GM23338 (cell line): Measurements from ENCODE around the gene EPHA7. TPM values are rescaled to one million over a fixed set of nuclear protein-coding genes. Genes with fewer than 3 reads are reported as not detected.

ENCODE experiments used
- ATAC-seq: fragments of 200-7000 bp; cut with Tn5 transposase; 3 replicates; pipeline ENCODE4 v1.9.1; 2020
- DNase-seq: peaks from one replicate; pipeline ENCODE4 v3.0.0-alpha.2; 2015; ENCODE audit warnings: low spot score
- H2AFZ ChIP-seq: fragments of 200-600 bp; sonication (generic); 2 replicates; pipeline ENCODE4 v1.8.0; 2016; ENCODE audit warnings: antibody characterized with exemption, mild to moderate bottlenecking, moderate library complexity
- H3F3A ChIP-seq: fragments of 200-600 bp; sonication (generic); replicated peaks from 2 replicates; pipeline ENCODE4 v1.8.0; 2017; ENCODE audit warnings: antibody characterized with exemption, mixed run types, low read depth
- H3K27ac ChIP-seq: fragments of 200-600 bp; sonication (generic); 2 replicates; pipeline ENCODE4 v1.6.1; 2016; ENCODE audit warnings: low read depth
- H3K27me3 ChIP-seq: fragments of 200-600 bp; sonication (generic); 2 replicates; pipeline ENCODE4 v1.8.0; 2016; ENCODE audit warnings: mild to moderate bottlenecking, mixed run types, moderate library complexity; ENCODE audit not compliant: insufficient read depth
- H3K36me3 ChIP-seq: fragments of 200-600 bp; sonication (generic); 2 replicates; pipeline ENCODE4 v1.8.0; 2016; ENCODE audit warnings: mild to moderate bottlenecking; ENCODE audit not compliant: insufficient read depth
- H3K4me1 ChIP-seq: fragments of 200-600 bp; sonication (generic); 2 replicates; pipeline ENCODE4 v1.8.0; 2016; ENCODE audit warnings: mild to moderate bottlenecking, moderate library complexity; ENCODE audit not compliant: insufficient read depth
- H3K4me2 ChIP-seq: fragments of 200-600 bp; sonication (generic); 2 replicates; pipeline ENCODE4 v1.7.1; 2017; ENCODE audit warnings: mixed run types
- H3K4me3 ChIP-seq: fragments of 200-600 bp; sonication (generic); 2 replicates; pipeline ENCODE4 v1.6.1; 2016; ENCODE audit warnings: mixed run types
- H3K79me2 ChIP-seq: fragments of 200-600 bp; sonication (generic); replicated peaks from 2 replicates; pipeline ENCODE4 v1.8.0; 2017; ENCODE audit warnings: mild to moderate bottlenecking; ENCODE audit not compliant: insufficient read depth
- H3K9me2 ChIP-seq: fragments of 200-600 bp; sonication (generic); 2 replicates; pipeline ENCODE4 v1.8.0; 2017; ENCODE audit not compliant: insufficient read depth
- H4K20me1 ChIP-seq: fragments of 200-600 bp; sonication (generic); replicated peaks from 2 replicates; pipeline ENCODE4 v1.8.0; 2017; ENCODE audit warnings: mild to moderate bottlenecking; ENCODE audit not compliant: insufficient read depth
- H3K27ac Mint-ChIP-seq: 2 replicates; pipeline ENCODE4 v1.8.0; 2020; ENCODE audit warnings: inconsistent platforms, mild to moderate bottlenecking, moderate library complexity, mixed read lengths
- H3K27me3 Mint-ChIP-seq: 3 replicates; pipeline ENCODE4 v1.8.0; 2022; ENCODE audit warnings: low read depth, mild to moderate bottlenecking, moderate library complexity, mixed read lengths, inconsistent platforms; ENCODE audit not compliant: insufficient read depth, poor library complexity
- H3K36me3 Mint-ChIP-seq: 3 replicates; pipeline ENCODE4 v1.8.0; 2021; ENCODE audit warnings: low read depth, mild to moderate bottlenecking, inconsistent platforms, moderate library complexity, mixed read lengths
- H3K4me1 Mint-ChIP-seq: 3 replicates; pipeline ENCODE4 v1.8.0; 2020; ENCODE audit warnings: mild to moderate bottlenecking, inconsistent platforms, mixed read lengths
- H3K4me3 Mint-ChIP-seq: 3 replicates; pipeline ENCODE4 v1.8.0; 2021; ENCODE audit warnings: moderate library complexity, mild to moderate bottlenecking, inconsistent platforms, mixed read lengths
- H3K9me3 Mint-ChIP-seq: 3 replicates; pipeline ENCODE4 v1.8.0; 2020; ENCODE audit warnings: moderate library complexity, mild to moderate bottlenecking, inconsistent platforms, mixed read lengths
- CREB1 ChIP-seq: fragments of 250-450 bp; sonication (Bioruptor Pico); IDR thresholded peaks from 2 replicates; pipeline ENCODE4 v1.5.0; 2020; ENCODE audit warnings: low read depth, mild to moderate bottlenecking, moderate library complexity
- EZH2 ChIP-seq: fragments of 200-600 bp; sonication (generic); IDR thresholded peaks from one replicate; pipeline ENCODE4 v1.8.0; 2017; ENCODE audit warnings: antibody characterized with exemption, mild to moderate bottlenecking, low read depth; ENCODE audit not compliant: unreplicated experiment
- EZH2phosphoT487 ChIP-seq: fragments of 200-600 bp; sonication (generic); IDR thresholded peaks from one replicate; pipeline ENCODE4 v1.8.1; 2018; ENCODE audit warnings: antibody characterized with exemption; ENCODE audit not compliant: unreplicated experiment
- JUNB ChIP-seq: IDR thresholded peaks from one replicate; pipeline ENCODE4 v1.6.1; 2016; ENCODE audit warnings: antibody characterized with exemption; ENCODE audit not compliant: unreplicated experiment
- NANOG ChIP-seq: IDR thresholded peaks from 2 replicates; pipeline ENCODE4 v1.6.1; 2016; ENCODE audit warnings: antibody characterized with exemption, borderline replicate concordance
- POLR2AphosphoS5 ChIP-seq: IDR thresholded peaks from 2 replicates; pipeline ENCODE4 v1.6.1; 2016; ENCODE audit warnings: antibody characterized with exemption, low read depth
- STAT1 ChIP-seq: IDR thresholded peaks from one replicate; pipeline ENCODE4 v1.6.1; 2016; ENCODE audit warnings: antibody characterized with exemption; ENCODE audit not compliant: unreplicated experiment
- ZNF114 ChIP-seq: fragments of 250-450 bp; sonication (Bioruptor Pico); IDR thresholded peaks from 2 replicates; pipeline ENCODE4 v1.5.0; 2020; ENCODE audit warnings: mild to moderate bottlenecking, moderate library complexity
- ZNF331 ChIP-seq: fragments of 250-450 bp; sonication (Bioruptor Pico); IDR thresholded peaks from 2 replicates; pipeline ENCODE4 v1.5.0; 2020; ENCODE audit warnings: low read depth, mild to moderate bottlenecking, moderate library complexity
- polyA plus RNA-seq: library from polyadenylated mRNA; unstranded; fragments of >200 nt; fragmentation: Nextera tagmentation; extraction: Ambion mirVana; gene quantifications from 2 replicates; pipeline ENCODE4 v1.2.1, GENCODE V29; 2016
- total RNA-seq: library from RNA; depleted of rRNA; stranded (reverse); fragments of >200 nt; shearing (Covaris generic); gene quantifications from 2 replicates; pipeline ENCODE4 v1.2.3, GENCODE V29; 2014
- TF ChIP-seq, protein P1 (sequence below): IDR thresholded peaks from one replicate; pipeline ENCODE4 v1.6.1; 2018; ENCODE audit warnings: antibody characterized with exemption; ENCODE audit not compliant: unreplicated experiment
- TF ChIP-seq, protein P2 (sequence below), 2 experiments: fragments of 200-600 bp in 1 of 2; sonication (generic) in 1 of 2; conservative IDR thresholded peaks; 2 replicates each; pipeline versions ENCODE4 v1.5.1 to v1.6.1; 2016 to 2017; ENCODE audit warnings: antibody characterized with exemption in 2 of 2, low read depth in 2 of 2, mild to moderate bottlenecking in 2 of 2, moderate library complexity in 1 of 2
- TF ChIP-seq, protein P3 (sequence below): IDR thresholded peaks from 2 replicates; pipeline ENCODE4 v1.6.1; 2016; ENCODE audit warnings: antibody characterized with exemption
- TF ChIP-seq, protein P4 (sequence below): fragments of 250-450 bp; sonication (Bioruptor Pico); IDR thresholded peaks from 2 replicates; pipeline ENCODE4 v1.5.0; 2020; ENCODE audit warnings: mild to moderate bottlenecking, moderate library complexity

Gene EPHA7
- total and polyA plus RNA-seq, 2 experiments from 2014 or later: 3.3 to 7.3 TPM

DNA sequence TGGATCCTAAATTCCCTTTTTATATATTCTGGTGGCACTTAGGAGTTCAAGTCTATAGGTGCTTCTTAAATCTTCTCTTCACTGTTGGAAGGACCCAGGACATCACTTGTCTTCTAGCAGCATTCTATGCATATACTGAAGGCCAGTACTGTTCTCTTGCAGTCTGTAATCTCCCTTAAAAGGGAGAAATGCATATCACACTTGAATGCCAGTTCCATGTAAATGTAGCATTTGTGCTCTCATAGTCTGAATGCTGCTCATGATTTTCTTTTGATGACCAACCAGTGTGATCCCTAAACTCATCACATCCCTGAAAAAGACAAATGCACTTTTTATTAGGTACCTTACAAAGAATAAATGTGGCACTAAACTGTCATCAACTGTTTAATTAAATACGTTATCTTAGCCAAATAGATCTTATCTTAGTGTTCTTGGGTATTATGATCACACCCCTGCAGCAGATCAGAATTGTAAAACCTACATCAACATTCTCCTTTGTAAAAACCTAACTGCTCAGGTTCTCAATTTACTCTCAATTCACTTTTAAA lies 176.1 kb downstream of the EPHA7 start:
- H3K9me3 Mint-ChIP-seq: no peaks in the 10 kb centered on the region
- H3K27ac ChIP-seq: no peak overlapping the region
- H3K36me3 ChIP-seq: no peaks in the 10 kb centered on the region
- DNase-seq: no peak
- no peaks in the 10 kb centered on the region for H3K79me2 ChIP-seq
- H3K27me3 Mint-ChIP-seq: no peaks in the 10 kb centered on the region
- peaks cover 6% of the 10 kb centered on the region; the same call in 2 of the 3 replicates for H3K4me1 Mint-ChIP-seq
- no peaks in the 10 kb centered on the region for H3K9me2 ChIP-seq
- ATAC-seq: no peak
- H3K27me3 ChIP-seq: no peaks in the 10 kb centered on the region
- H4K20me1 ChIP-seq: no peaks in the 10 kb centered on the region
- H2AFZ ChIP-seq: no peak overlapping the region
- H3K4me3 Mint-ChIP-seq: no peak overlapping the region
- no peaks in the 10 kb centered on the region for H3K4me1 ChIP-seq
- no peak overlapping the region for H3K4me2 ChIP-seq
- H3K4me3 ChIP-seq: no peak overlapping the region
- H3F3A ChIP-seq: no peaks in the 10 kb centered on the region
- TF ChIP-seq, protein P1, sequence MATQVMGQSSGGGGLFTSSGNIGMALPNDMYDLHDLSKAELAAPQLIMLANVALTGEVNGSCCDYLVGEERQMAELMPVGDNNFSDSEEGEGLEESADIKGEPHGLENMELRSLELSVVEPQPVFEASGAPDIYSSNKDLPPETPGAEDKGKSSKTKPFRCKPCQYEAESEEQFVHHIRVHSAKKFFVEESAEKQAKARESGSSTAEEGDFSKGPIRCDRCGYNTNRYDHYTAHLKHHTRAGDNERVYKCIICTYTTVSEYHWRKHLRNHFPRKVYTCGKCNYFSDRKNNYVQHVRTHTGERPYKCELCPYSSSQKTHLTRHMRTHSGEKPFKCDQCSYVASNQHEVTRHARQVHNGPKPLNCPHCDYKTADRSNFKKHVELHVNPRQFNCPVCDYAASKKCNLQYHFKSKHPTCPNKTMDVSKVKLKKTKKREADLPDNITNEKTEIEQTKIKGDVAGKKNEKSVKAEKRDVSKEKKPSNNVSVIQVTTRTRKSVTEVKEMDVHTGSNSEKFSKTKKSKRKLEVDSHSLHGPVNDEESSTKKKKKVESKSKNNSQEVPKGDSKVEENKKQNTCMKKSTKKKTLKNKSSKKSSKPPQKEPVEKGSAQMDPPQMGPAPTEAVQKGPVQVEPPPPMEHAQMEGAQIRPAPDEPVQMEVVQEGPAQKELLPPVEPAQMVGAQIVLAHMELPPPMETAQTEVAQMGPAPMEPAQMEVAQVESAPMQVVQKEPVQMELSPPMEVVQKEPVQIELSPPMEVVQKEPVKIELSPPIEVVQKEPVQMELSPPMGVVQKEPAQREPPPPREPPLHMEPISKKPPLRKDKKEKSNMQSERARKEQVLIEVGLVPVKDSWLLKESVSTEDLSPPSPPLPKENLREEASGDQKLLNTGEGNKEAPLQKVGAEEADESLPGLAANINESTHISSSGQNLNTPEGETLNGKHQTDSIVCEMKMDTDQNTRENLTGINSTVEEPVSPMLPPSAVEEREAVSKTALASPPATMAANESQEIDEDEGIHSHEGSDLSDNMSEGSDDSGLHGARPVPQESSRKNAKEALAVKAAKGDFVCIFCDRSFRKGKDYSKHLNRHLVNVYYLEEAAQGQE: no peak
- TF ChIP-seq ZNF331 (no peak), CREB1 (CRISPR knock-in tag) (no peak), EZH2 (no peak), POLR2AphosphoS5 (no peak), ZNF114 (CRISPR knock-in tag) (no peak), STAT1 (no peak), JUNB (no peak), EZH2phosphoT487 (no peak), NANOG (no peak)
- TF ChIP-seq, protein P2, sequence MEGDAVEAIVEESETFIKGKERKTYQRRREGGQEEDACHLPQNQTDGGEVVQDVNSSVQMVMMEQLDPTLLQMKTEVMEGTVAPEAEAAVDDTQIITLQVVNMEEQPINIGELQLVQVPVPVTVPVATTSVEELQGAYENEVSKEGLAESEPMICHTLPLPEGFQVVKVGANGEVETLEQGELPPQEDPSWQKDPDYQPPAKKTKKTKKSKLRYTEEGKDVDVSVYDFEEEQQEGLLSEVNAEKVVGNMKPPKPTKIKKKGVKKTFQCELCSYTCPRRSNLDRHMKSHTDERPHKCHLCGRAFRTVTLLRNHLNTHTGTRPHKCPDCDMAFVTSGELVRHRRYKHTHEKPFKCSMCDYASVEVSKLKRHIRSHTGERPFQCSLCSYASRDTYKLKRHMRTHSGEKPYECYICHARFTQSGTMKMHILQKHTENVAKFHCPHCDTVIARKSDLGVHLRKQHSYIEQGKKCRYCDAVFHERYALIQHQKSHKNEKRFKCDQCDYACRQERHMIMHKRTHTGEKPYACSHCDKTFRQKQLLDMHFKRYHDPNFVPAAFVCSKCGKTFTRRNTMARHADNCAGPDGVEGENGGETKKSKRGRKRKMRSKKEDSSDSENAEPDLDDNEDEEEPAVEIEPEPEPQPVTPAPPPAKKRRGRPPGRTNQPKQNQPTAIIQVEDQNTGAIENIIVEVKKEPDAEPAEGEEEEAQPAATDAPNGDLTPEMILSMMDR (conservative IDR thresholded peaks at IDR 0.05; ENCODE audit: low read depth in 2 of 2): no peak
- TF ChIP-seq, protein P3, sequence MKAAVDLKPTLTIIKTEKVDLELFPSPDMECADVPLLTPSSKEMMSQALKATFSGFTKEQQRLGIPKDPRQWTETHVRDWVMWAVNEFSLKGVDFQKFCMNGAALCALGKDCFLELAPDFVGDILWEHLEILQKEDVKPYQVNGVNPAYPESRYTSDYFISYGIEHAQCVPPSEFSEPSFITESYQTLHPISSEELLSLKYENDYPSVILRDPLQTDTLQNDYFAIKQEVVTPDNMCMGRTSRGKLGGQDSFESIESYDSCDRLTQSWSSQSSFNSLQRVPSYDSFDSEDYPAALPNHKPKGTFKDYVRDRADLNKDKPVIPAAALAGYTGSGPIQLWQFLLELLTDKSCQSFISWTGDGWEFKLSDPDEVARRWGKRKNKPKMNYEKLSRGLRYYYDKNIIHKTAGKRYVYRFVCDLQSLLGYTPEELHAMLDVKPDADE: no peak
- TF ChIP-seq, protein P4, sequence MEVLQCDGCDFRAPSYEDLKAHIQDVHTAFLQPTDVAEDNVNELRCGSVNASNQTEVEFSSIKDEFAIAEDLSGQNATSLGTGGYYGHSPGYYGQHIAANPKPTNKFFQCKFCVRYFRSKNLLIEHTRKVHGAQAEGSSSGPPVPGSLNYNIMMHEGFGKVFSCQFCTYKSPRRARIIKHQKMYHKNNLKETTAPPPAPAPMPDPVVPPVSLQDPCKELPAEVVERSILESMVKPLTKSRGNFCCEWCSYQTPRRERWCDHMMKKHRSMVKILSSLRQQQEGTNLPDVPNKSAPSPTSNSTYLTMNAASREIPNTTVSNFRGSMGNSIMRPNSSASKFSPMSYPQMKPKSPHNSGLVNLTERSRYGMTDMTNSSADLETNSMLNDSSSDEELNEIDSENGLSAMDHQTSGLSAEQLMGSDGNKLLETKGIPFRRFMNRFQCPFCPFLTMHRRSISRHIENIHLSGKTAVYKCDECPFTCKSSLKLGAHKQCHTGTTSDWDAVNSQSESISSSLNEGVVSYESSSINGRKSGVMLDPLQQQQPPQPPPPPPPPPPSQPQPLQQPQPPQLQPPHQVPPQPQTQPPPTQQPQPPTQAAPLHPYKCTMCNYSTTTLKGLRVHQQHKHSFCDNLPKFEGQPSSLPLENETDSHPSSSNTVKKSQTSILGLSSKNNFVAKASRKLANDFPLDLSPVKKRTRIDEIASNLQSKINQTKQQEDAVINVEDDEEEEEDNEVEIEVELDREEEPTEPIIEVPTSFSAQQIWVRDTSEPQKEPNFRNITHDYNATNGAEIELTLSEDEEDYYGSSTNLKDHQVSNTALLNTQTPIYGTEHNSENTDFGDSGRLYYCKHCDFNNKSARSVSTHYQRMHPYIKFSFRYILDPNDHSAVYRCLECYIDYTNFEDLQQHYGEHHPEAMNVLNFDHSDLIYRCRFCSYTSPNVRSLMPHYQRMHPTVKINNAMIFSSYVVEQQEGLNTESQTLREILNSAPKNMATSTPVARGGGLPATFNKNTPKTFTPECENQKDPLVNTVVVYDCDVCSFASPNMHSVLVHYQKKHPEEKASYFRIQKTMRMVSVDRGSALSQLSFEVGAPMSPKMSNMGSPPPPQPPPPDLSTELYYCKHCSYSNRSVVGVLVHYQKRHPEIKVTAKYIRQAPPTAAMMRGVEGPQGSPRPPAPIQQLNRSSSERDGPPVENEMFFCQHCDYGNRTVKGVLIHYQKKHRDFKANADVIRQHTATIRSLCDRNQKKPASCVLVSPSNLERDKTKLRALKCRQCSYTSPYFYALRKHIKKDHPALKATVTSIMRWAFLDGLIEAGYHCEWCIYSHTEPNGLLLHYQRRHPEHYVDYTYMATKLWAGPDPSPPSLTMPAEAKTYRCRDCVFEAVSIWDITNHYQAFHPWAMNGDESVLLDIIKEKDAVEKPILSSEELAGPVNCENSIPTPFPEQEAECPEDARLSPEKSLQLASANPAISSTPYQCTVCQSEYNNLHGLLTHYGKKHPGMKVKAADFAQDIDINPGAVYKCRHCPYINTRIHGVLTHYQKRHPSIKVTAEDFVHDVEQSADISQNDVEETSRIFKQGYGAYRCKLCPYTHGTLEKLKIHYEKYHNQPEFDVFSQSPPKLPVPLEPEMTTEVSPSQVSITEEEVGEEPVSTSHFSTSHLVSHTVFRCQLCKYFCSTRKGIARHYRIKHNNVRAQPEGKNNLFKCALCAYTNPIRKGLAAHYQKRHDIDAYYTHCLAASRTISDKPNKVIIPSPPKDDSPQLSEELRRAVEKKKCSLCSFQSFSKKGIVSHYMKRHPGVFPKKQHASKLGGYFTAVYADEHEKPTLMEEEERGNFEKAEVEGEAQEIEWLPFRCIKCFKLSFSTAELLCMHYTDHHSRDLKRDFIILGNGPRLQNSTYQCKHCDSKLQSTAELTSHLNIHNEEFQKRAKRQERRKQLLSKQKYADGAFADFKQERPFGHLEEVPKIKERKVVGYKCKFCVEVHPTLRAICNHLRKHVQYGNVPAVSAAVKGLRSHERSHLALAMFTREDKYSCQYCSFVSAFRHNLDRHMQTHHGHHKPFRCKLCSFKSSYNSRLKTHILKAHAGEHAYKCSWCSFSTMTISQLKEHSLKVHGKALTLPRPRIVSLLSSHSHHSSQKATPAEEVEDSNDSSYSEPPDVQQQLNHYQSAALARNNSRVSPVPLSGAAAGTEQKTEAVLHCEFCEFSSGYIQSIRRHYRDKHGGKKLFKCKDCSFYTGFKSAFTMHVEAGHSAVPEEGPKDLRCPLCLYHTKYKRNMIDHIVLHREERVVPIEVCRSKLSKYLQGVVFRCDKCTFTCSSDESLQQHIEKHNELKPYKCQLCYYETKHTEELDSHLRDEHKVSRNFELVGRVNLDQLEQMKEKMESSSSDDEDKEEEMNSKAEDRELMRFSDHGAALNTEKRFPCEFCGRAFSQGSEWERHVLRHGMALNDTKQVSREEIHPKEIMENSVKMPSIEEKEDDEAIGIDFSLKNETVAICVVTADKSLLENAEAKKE (CRISPR knock-in tag): no peak
- H3K27ac Mint-ChIP-seq: no peak overlapping the region
- no peaks in the 10 kb centered on the region for H3K36me3 Mint-ChIP-seq
